Suppressor macrophage (primary cell): ENCODE data around the gene ZNF532.
"Not testable (repeated sequence)": the region's sequence is repeated elsewhere in the genome, so short reads cannot be mapped to it uniquely, and the experiment has no call there.

Experiments used
- DNase-seq, 4 experiments: peaks; one replicate each; pipeline ENCODE4 v3.0.0-alpha.2; 2020 to 2022

ZNF532 gene

GRCh38 chr18:58847383-58848071 is 17.1 kb upstream of the ZNF532 start:
- peak; percentile 14 to 73 (median 51) for DNase-seq

GRCh38 chr18:58848685-58849084 is 16.0 kb upstream of the ZNF532 start:
- peak; percentile 26 to 65 (median 39) for DNase-seq

- DNase-seq: no peak
Observed at GRCh38 chr18:58850786-58851469, 13.7 kb upstream of the ZNF532 start.

GRCh38 chr18:58851856-58852255 is 12.8 kb upstream of the ZNF532 start:
- no peak for DNase-seq

GRCh38 chr18:58852629-58853028 is 12.0 kb upstream of the ZNF532 start:
- DNase-seq: no peak

- DNase-seq: no peak
Observed at GRCh38 chr18:58853561-58853960, 11.1 kb upstream of the ZNF532 start.

- not testable (repeated sequence) for DNase-seq
Observed at GRCh38 chr18:58855521-58855920, 9.2 kb upstream of the ZNF532 start.

GRCh38 chr18:58856881-58857280 is 7.8 kb upstream of the ZNF532 start:
- peak; percentile 18 to 58 (median 45) for DNase-seq

- DNase-seq: peak in 2 of 4 experiments; percentile 16 to 22
Observed at GRCh38 chr18:58858591-58859468, 5.8 kb upstream of the ZNF532 start.

- no peak for DNase-seq
Observed at GRCh38 chr18:58859907-58860306, 4.8 kb upstream of the ZNF532 start.

GRCh38 chr18:58860747-58861231 is 3.9 kb upstream of the ZNF532 start:
- DNase-seq: no peak

GRCh38 chr18:58861353-58861752 is 3.3 kb upstream of the ZNF532 start:
- no peak for DNase-seq

GRCh38 chr18:58861861-58862301 is 2.8 kb upstream of the ZNF532 start:
- DNase-seq: no peak

- no peak for DNase-seq
Observed at GRCh38 chr18:58862356-58862755, 2.3 kb upstream of the ZNF532 start.

GRCh38 chr18:58862851-58863538 is 1.7 kb upstream of the ZNF532 start:
- DNase-seq: peak in 3 of 4 experiments; percentile 11 to 55 (median 48)

- peak; percentile 43 to 77 (median 60) for DNase-seq
Observed at GRCh38 chr18:58863539-58864145, 1.0 kb upstream of the ZNF532 start.

GRCh38 chr18:58865033-58865590 is 435 bp downstream of the ZNF532 start:
- no peak for DNase-seq

GRCh38 chr18:58865701-58866065 is 1.0 kb downstream of the ZNF532 start:
- DNase-seq: no peak

- peak in 1 of 4 experiments; percentile 10 for DNase-seq
Observed at GRCh38 chr18:58866066-58866772, 1.5 kb downstream of the ZNF532 start.

- no peak for DNase-seq
Observed at GRCh38 chr18:58866773-58867150, 2.1 kb downstream of the ZNF532 start.
